ENCODE measurements around the gene MMP15. TPM values are rescaled to one million over a fixed set of nuclear protein-coding genes. Genes with fewer than 3 reads are reported as not detected.
"Not testable (repeated sequence)": the region's sequence is repeated elsewhere in the genome, so short reads cannot be mapped to it uniquely, and the experiment has no call there.

MMP15 gene
- total RNA-seq, 1 donor from 2014 or later, result 2.9 TPM

GRCh38 chr16:58085584-58086251, 60.2 kb downstream of the MMP15 start:
- Histone ChIP-seq H3K4me3 (no peak overlapping the region), H3K27ac (no peak overlapping the region), H3K27me3 (no peaks in the 10 kb centered on the region), H3K4me1 (no peaks in the 10 kb centered on the region), H3K36me3 (no peaks in the 10 kb centered on the region), H3K9me3 (no peaks in the 10 kb centered on the region)
- intact Hi-C loops (cut with DNase I), result loop anchor here (2.0 kb wide), 1 partner anchor 15 kb away; no protein-coding TSS in a partner anchor
- DNase-seq (ENCODE audit: extremely low spot score in 2 of 2), result no peak
- no peak for TF ChIP-seq CTCF (IDR thresholded peaks at IDR 0.05)
- TF ChIP-seq POLR2AphosphoS5 (IDR thresholded peaks at IDR 0.05; ENCODE audit: insufficient read depth in 1 of 2, low read depth in 1 of 2), result no peak
- TF ChIP-seq POLR2A (IDR thresholded peaks at IDR 0.05), result no peak

GRCh38 chr16:58086381-58087208, 61.0 kb downstream of the MMP15 start:
- no peaks in the 10 kb centered on the region for H3K36me3 ChIP-seq
- TF ChIP-seq CTCF (IDR thresholded peaks at IDR 0.05) (no peak), POLR2A (IDR thresholded peaks at IDR 0.05) (no peak), POLR2AphosphoS5 (IDR thresholded peaks at IDR 0.05; ENCODE audit: insufficient read depth in 1 of 2, low read depth in 1 of 2) (no peak)
- no peak overlapping the region for H3K4me3 ChIP-seq
- intact Hi-C loops (cut with DNase I), result loop anchor here (2.0 kb wide), 1 partner anchor 16 kb away; no protein-coding TSS in a partner anchor
- no peaks in the 10 kb centered on the region for H3K27me3 ChIP-seq
- H3K4me1 ChIP-seq, result no peaks in the 10 kb centered on the region
- no peak overlapping the region for H3K27ac ChIP-seq
- no peak for DNase-seq (ENCODE audit: extremely low spot score in 2 of 2)
- no peaks in the 10 kb centered on the region for H3K9me3 ChIP-seq

- H3K27me3 ChIP-seq, result no peaks in the 10 kb centered on the region
- no peaks in the 10 kb centered on the region for H3K9me3 ChIP-seq
- no peaks in the 10 kb centered on the region for H3K4me1 ChIP-seq
- H3K4me3 ChIP-seq, result no peak overlapping the region
- H3K36me3 ChIP-seq, result no peaks in the 10 kb centered on the region
- H3K27ac ChIP-seq, result no peak overlapping the region
- no peak for DNase-seq (ENCODE audit: extremely low spot score in 2 of 2)
- TF ChIP-seq POLR2A (IDR thresholded peaks at IDR 0.05) (no peak), CTCF (IDR thresholded peaks at IDR 0.05) (no peak), POLR2AphosphoS5 (IDR thresholded peaks at IDR 0.05; ENCODE audit: insufficient read depth in 1 of 2, low read depth in 1 of 2) (no peak)
- intact Hi-C loops (cut with DNase I), result loop anchor here (2.0 kb wide), 1 partner anchor 17 kb away; no protein-coding TSS in a partner anchor
Measured at GRCh38 chr16:58087209-58087913, 61.8 kb downstream of the MMP15 start.

GRCh38 chr16:58088091-58088490, 62.5 kb downstream of the MMP15 start:
- no peak for TF ChIP-seq CTCF (IDR thresholded peaks at IDR 0.05)
- TF ChIP-seq POLR2A (IDR thresholded peaks at IDR 0.05), result no peak
- TF ChIP-seq POLR2AphosphoS5 (IDR thresholded peaks at IDR 0.05; ENCODE audit: insufficient read depth in 1 of 2, low read depth in 1 of 2), result no peak
- Histone ChIP-seq H3K4me3 (no peak overlapping the region), H3K27me3 (no peaks in the 10 kb centered on the region), H3K27ac (no peak overlapping the region), H3K9me3 (no peaks in the 10 kb centered on the region), H3K4me1 (no peaks in the 10 kb centered on the region), H3K36me3 (no peaks in the 10 kb centered on the region)
- intact Hi-C loops (cut with DNase I), result no loop called here
- no peak for DNase-seq (ENCODE audit: extremely low spot score in 2 of 2)

- H3K27me3 ChIP-seq; H3K27ac ChIP-seq; H3K9me3 ChIP-seq; intact Hi-C loops (cut with DNase I); DNase-seq (ENCODE audit: extremely low spot score in 2 of 2); H3K36me3 ChIP-seq; H3K4me3 ChIP-seq; H3K4me1 ChIP-seq: not testable (repeated sequence)
Measured at GRCh38 chr16:58090396-58090795, 64.8 kb downstream of the MMP15 start.
